Measurements from ENCODE around the gene SUSD1.

SUSD1 gene

GRCh38 chr9:112086627-112087026 is 88.5 kb downstream of the SUSD1 start:
- Histone ChIP-seq H3K4me3 (ENCODE audit: low read depth, low read length) (no peak overlapping the region), H3K27me3 (no peaks in the 10 kb centered on the region), H3K36me3 (no peaks in the 10 kb centered on the region), H3K4me1 (no peaks in the 10 kb centered on the region), H3K9me3 (no peaks in the 10 kb centered on the region)
- peak; percentile 64 for TF ChIP-seq CTCF (IDR thresholded peaks at IDR 0.05; ENCODE audit: low read depth, low read length)
- DNase-seq = no peak

- Histone ChIP-seq H3K4me3 (ENCODE audit: low read depth, low read length) (no peak overlapping the region), H3K4me1 (no peaks in the 10 kb centered on the region), H3K9me3 (no peaks in the 10 kb centered on the region), H3K36me3 (no peaks in the 10 kb centered on the region), H3K27me3 (no peaks in the 10 kb centered on the region)
- DNase-seq = no peak
- TF ChIP-seq CTCF (IDR thresholded peaks at IDR 0.05; ENCODE audit: low read depth, low read length) = no peak
These were observed 90.2 kb downstream of the SUSD1 start for GRCh38 chr9:112084907-112085306.

- H3K27me3 ChIP-seq = no peaks in the 10 kb centered on the region
- H3K36me3 ChIP-seq = no peaks in the 10 kb centered on the region
- no peaks in the 10 kb centered on the region for H3K4me1 ChIP-seq
- H3K9me3 ChIP-seq = no peaks in the 10 kb centered on the region
- TF ChIP-seq CTCF (IDR thresholded peaks at IDR 0.05; ENCODE audit: low read depth, low read length) = no peak
- H3K4me3 ChIP-seq (ENCODE audit: low read depth, low read length) = no peak overlapping the region
- DNase-seq = no peak
These were observed 90.8 kb downstream of the SUSD1 start for GRCh38 chr9:112084334-112084733.

GRCh38 chr9:112081918-112082729 is 93.0 kb downstream of the SUSD1 start:
- Histone ChIP-seq H3K4me3 (ENCODE audit: low read depth, low read length) (no peak overlapping the region), H3K27me3 (no peaks in the 10 kb centered on the region), H3K9me3 (no peaks in the 10 kb centered on the region), H3K36me3 (no peaks in the 10 kb centered on the region), H3K4me1 (no peaks in the 10 kb centered on the region)
- no peak for TF ChIP-seq CTCF (IDR thresholded peaks at IDR 0.05; ENCODE audit: low read depth, low read length)
- DNase-seq = no peak

- no peaks in the 10 kb centered on the region for H3K4me1 ChIP-seq
These were observed 94.1 kb downstream of the SUSD1 start for GRCh38 chr9:112080831-112081542.

More at GRCh38 chr9:112080831-112081542, 94.1 kb downstream of the SUSD1 start:
- Histone ChIP-seq H3K9me3 (no peaks in the 10 kb centered on the region), H3K27me3 (no peaks in the 10 kb centered on the region), H3K4me3 (ENCODE audit: low read depth, low read length) (no peak overlapping the region), H3K36me3 (no peaks in the 10 kb centered on the region)
- no peak for DNase-seq
- TF ChIP-seq CTCF (IDR thresholded peaks at IDR 0.05; ENCODE audit: low read depth, low read length) = no peak
